HG03103 (cell line): Measurements from ENCODE around the gene TMEM154.
A peak's percentile ranks its signal among the peaks of the same experiment; 100 is the strongest.
"Not testable (repeated sequence)": the region's sequence is repeated elsewhere in the genome, so short reads cannot be mapped to it uniquely, and the experiment has no call there.

Experiments used
- ATAC-seq: cut with Tn5 transposase; IDR thresholded peaks from one replicate; pipeline ENCODE4 v1.9.1; 2021; ENCODE audit warnings: low read depth; ENCODE audit not compliant: unreplicated experiment

Gene TMEM154

GRCh38 chr4:152672206-152673092 is 7.3 kb downstream of the TMEM154 start:
- no peak for ATAC-seq

- ATAC-seq = no peak
These were observed 11.3 kb downstream of the TMEM154 start for GRCh38 chr4:152668338-152668964.

GRCh38 chr4:152667781-152668180 is 12.0 kb downstream of the TMEM154 start:
- ATAC-seq = no peak

- ATAC-seq = no peak
These were observed 12.9 kb downstream of the TMEM154 start for GRCh38 chr4:152666946-152667345.

GRCh38 chr4:152665691-152666395 is 14.0 kb downstream of the TMEM154 start:
- no peak for ATAC-seq

- not testable (repeated sequence) for ATAC-seq
These were observed 15.8 kb downstream of the TMEM154 start for GRCh38 chr4:152664067-152664378.

GRCh38 chr4:152663203-152664066 is 16.4 kb downstream of the TMEM154 start:
- peak; percentile 44 for ATAC-seq

- ATAC-seq = no peak
These were observed 18.1 kb downstream of the TMEM154 start for GRCh38 chr4:152661649-152662048.

GRCh38 chr4:152660526-152660925 is 19.3 kb downstream of the TMEM154 start:
- no peak for ATAC-seq

- ATAC-seq = no peak
These were observed 20.0 kb downstream of the TMEM154 start for GRCh38 chr4:152659806-152660205.

- no peak for ATAC-seq
These were observed 22.1 kb downstream of the TMEM154 start for GRCh38 chr4:152657657-152658056.

GRCh38 chr4:152655272-152656129 is 24.3 kb downstream of the TMEM154 start:
- ATAC-seq = no peak

GRCh38 chr4:152652102-152652501 is 27.7 kb downstream of the TMEM154 start:
- no peak for ATAC-seq

GRCh38 chr4:152651473-152652060 is 28.2 kb downstream of the TMEM154 start:
- no peak for ATAC-seq

GRCh38 chr4:152646221-152646620 is 33.6 kb downstream of the TMEM154 start:
- ATAC-seq = no peak

GRCh38 chr4:152644130-152644529 is 35.7 kb downstream of the TMEM154 start:
- ATAC-seq = no peak

GRCh38 chr4:152643153-152644035 is 36.4 kb downstream of the TMEM154 start:
- ATAC-seq = peak; percentile 91
